Esophagus squamous epithelium (tissue), 4 donors: Measurements from ENCODE around the gene GLYATL1.

Experiments
- POLR2A ChIP-seq, 4 donors: fragments of 450-650 bp; IDR thresholded peaks; one replicate each; pipeline ENCODE4 v1.6.1; 2017; ENCODE audit warnings: antibody characterized with exemption in 4 of 4, mild to moderate bottlenecking in 4 of 4, moderate library complexity in 3 of 4
- TF ChIP-seq, protein P1 (sequence below), 6 experiments: fragments of 450-650 bp in 4 of 6; fragments of 200-600 bp in 2 of 6; sonication (generic) in 2 of 6; IDR thresholded peaks; one replicate each; pipeline ENCODE4 v1.5.1; 2016 to 2019; ENCODE audit warnings: antibody characterized with exemption in 6 of 6, mild to moderate bottlenecking in 4 of 6, moderate library complexity in 4 of 6

- TF ChIP-seq, protein P1, sequence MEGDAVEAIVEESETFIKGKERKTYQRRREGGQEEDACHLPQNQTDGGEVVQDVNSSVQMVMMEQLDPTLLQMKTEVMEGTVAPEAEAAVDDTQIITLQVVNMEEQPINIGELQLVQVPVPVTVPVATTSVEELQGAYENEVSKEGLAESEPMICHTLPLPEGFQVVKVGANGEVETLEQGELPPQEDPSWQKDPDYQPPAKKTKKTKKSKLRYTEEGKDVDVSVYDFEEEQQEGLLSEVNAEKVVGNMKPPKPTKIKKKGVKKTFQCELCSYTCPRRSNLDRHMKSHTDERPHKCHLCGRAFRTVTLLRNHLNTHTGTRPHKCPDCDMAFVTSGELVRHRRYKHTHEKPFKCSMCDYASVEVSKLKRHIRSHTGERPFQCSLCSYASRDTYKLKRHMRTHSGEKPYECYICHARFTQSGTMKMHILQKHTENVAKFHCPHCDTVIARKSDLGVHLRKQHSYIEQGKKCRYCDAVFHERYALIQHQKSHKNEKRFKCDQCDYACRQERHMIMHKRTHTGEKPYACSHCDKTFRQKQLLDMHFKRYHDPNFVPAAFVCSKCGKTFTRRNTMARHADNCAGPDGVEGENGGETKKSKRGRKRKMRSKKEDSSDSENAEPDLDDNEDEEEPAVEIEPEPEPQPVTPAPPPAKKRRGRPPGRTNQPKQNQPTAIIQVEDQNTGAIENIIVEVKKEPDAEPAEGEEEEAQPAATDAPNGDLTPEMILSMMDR (IDR thresholded peaks at IDR 0.05): no peak
- no peak for TF ChIP-seq POLR2A (IDR thresholded peaks at IDR 0.05)
Observed at GRCh38 chr11:58949184-58949583, 9.9 kb downstream of the GLYATL1 start.
